Epithelial cell of esophagus (primary cell): Measurements from ENCODE around the gene SLC66A1.

ENCODE experiments used
- DNase-seq: peaks from one replicate; pipeline ENCODE4 v3.0.0; 2010; ENCODE audit warnings: low read depth
- H3K4me3 ChIP-seq: 2 replicates; pipeline ENCODE4 v1.5.1; 2011; ENCODE audit warnings: mild to moderate bottlenecking, low read length, control low read depth
- CTCF ChIP-seq: IDR thresholded peaks from 2 replicates; pipeline ENCODE4 v1.5.1; 2011; ENCODE audit warnings: low read depth, mild to moderate bottlenecking, low read length, control low read depth, inconsistent platforms; ENCODE audit not compliant: insufficient read depth; ENCODE audit errors: missing control alignments

The SLC66A1 gene

GRCh38 chr1:19313961-19314882, 2.1 kb downstream of the SLC66A1 start:
- H3K4me3 ChIP-seq: no peak overlapping the region
- no peak for TF ChIP-seq CTCF
- peak; percentile 51 for DNase-seq

- no peak for TF ChIP-seq CTCF
- H3K4me3 ChIP-seq: no peak overlapping the region
- DNase-seq: no peak
Observed at GRCh38 chr1:19315378-19316198, 3.5 kb downstream of the SLC66A1 start.

- no peak for TF ChIP-seq CTCF
- no peak for DNase-seq
- no peak overlapping the region for H3K4me3 ChIP-seq
Observed at GRCh38 chr1:19317126-19317910, 5.2 kb downstream of the SLC66A1 start.

GRCh38 chr1:19319196-19319595, 7.1 kb downstream of the SLC66A1 start:
- DNase-seq: peak; percentile 61
- no peak for TF ChIP-seq CTCF

GRCh38 chr1:19321071-19321470, 8.9 kb downstream of the SLC66A1 start:
- no peak for DNase-seq
- TF ChIP-seq CTCF: no peak
- H3K4me3 ChIP-seq: no peak overlapping the region

More at GRCh38 chr1:19319196-19319595, 7.1 kb downstream of the SLC66A1 start:
- H3K4me3 ChIP-seq: no peak overlapping the region

- TF ChIP-seq CTCF: no peak
- no peak overlapping the region for H3K4me3 ChIP-seq
- DNase-seq: no peak
Observed at GRCh38 chr1:19322481-19322880, 10.4 kb downstream of the SLC66A1 start.
